Ovary (tissue), 3 donors: ENCODE measurements around the gene MOB3A.

Source experiments
- POLR2A ChIP-seq: fragments of 450-650 bp; IDR thresholded peaks from one replicate; pipeline ENCODE4 v1.6.1; 2017; ENCODE audit warnings: antibody characterized with exemption, mild to moderate bottlenecking, moderate library complexity
- TF ChIP-seq, protein P1 (sequence below), 3 donors: fragments of 450-650 bp in 2 of 3; fragments of 200-600 bp in 1 of 3; IDR thresholded peaks; one replicate each; pipeline versions ENCODE4 v1.5.1 to v1.8.0; 2016 to 2022; ENCODE audit warnings: antibody characterized with exemption in 3 of 3, mild to moderate bottlenecking in 1 of 3
- donor health status: DM: no; HTN: no; CAD: no.

DNA sequence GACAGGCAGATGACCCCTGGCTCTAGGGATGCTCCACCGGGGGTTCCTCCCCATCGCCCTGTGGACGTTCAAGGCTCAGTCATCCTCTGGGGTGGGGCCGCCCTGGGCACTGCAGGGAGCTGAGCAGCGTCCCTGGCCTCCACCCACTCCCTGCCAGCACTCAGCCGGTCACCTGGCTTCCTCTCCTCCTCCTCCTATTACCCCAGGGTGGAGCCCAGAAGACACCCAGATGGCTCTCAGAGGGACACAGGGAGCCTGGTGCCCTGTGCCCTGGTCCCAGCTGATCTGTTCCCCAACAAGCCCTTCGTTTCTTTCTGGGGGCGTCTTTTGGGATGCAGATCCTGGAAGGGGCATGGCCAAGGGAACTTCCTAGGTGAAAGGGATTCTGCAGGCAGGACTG, 41.4 kb downstream of the MOB3A start:
- TF ChIP-seq, protein P1, sequence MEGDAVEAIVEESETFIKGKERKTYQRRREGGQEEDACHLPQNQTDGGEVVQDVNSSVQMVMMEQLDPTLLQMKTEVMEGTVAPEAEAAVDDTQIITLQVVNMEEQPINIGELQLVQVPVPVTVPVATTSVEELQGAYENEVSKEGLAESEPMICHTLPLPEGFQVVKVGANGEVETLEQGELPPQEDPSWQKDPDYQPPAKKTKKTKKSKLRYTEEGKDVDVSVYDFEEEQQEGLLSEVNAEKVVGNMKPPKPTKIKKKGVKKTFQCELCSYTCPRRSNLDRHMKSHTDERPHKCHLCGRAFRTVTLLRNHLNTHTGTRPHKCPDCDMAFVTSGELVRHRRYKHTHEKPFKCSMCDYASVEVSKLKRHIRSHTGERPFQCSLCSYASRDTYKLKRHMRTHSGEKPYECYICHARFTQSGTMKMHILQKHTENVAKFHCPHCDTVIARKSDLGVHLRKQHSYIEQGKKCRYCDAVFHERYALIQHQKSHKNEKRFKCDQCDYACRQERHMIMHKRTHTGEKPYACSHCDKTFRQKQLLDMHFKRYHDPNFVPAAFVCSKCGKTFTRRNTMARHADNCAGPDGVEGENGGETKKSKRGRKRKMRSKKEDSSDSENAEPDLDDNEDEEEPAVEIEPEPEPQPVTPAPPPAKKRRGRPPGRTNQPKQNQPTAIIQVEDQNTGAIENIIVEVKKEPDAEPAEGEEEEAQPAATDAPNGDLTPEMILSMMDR (IDR thresholded peaks at IDR 0.05): no peak
- no peak for TF ChIP-seq POLR2A
